Activated gamma-delta T cell treated with Interleukin-2 at 50 U/mL for 16 hours (primary cell): ENCODE measurements around the gene PASD1.

Experiments
- DNase-seq: peaks from one replicate; pipeline ENCODE4 v3.0.0-alpha.2; 2020

PASD1 gene

GRCh38 chrX:151702741-151703340 lies 139.4 kb downstream of the PASD1 start:
- no peak for DNase-seq

- no peak for DNase-seq
Measured at GRCh38 chrX:151703487-151703886, 140.0 kb downstream of the PASD1 start.

- DNase-seq, result no peak
Measured at GRCh38 chrX:151704041-151704663, 140.7 kb downstream of the PASD1 start.

- no peak for DNase-seq
Measured at GRCh38 chrX:151708821-151709220, 145.3 kb downstream of the PASD1 start.

GRCh38 chrX:151710457-151710856 lies 147.0 kb downstream of the PASD1 start:
- no peak for DNase-seq

GRCh38 chrX:151711154-151711553 lies 147.7 kb downstream of the PASD1 start:
- DNase-seq, result no peak

GRCh38 chrX:151711787-151712186 lies 148.3 kb downstream of the PASD1 start:
- no peak for DNase-seq

GRCh38 chrX:151712253-151712652 lies 148.8 kb downstream of the PASD1 start:
- DNase-seq, result no peak

- DNase-seq, result no peak
Measured at GRCh38 chrX:151713849-151714248, 150.4 kb downstream of the PASD1 start.

- DNase-seq, result no peak
Measured at GRCh38 chrX:151714362-151714761, 150.9 kb downstream of the PASD1 start.

GRCh38 chrX:151715752-151716151 lies 152.3 kb downstream of the PASD1 start, which contains the start of gene FATE1:
TSS of gene FATE1 (plus strand) at chrX:151716035. CDS start at chrX:151716120, 85 bp downstream.
- no peak for DNase-seq

GRCh38 chrX:151722241-151722846 lies 158.9 kb downstream of the PASD1 start:
- DNase-seq, result no peak

GRCh38 chrX:151723156-151723760 lies 159.8 kb downstream of the PASD1 start:
- DNase-seq, result no peak

- DNase-seq, result no peak
Measured at GRCh38 chrX:151724563-151725337, 161.3 kb downstream of the PASD1 start.

GRCh38 chrX:151725338-151725614 lies 161.8 kb downstream of the PASD1 start:
- no peak for DNase-seq
